SK-N-MC (cell line): Measurements from ENCODE around the gene SELENOS.

Experiments
- EZH2 ChIP-seq: fragments of 200-600 bp; sonication (generic); IDR thresholded peaks from one replicate; pipeline ENCODE4 v1.6.1; 2017; ENCODE audit warnings: antibody characterized with exemption
- POLR2AphosphoS5 ChIP-seq: IDR thresholded peaks from 2 replicates; pipeline ENCODE4 v1.6.1; 2012; ENCODE audit warnings: mild to moderate bottlenecking, low read depth, low read length, borderline replicate concordance

DNA sequence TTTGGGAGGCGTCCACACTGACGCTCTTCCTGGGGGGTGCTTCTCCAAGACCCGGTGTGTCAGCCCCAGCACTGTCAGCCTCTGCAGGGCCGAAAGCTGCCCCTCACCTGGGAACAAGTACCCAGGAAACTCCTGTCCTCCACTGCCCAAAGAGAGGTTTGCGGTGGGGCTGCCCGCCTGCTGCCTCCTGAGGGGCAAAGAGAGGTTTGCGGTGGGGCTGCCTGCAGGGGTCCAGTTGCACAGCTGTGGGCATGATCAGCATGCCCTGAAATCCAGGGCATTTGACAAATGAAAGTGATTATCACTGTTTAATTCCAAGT lies 32.8 kb upstream of the SELENOS start:
- TF ChIP-seq EZH2 = no peak
- TF ChIP-seq POLR2AphosphoS5 = no peak
